DND-41 (cell line): ENCODE measurements around the gene PYGL.

Source experiments
- CTCF ChIP-seq: IDR thresholded peaks from 2 replicates; pipeline ENCODE4 v1.5.1; 2012; ENCODE audit warnings: borderline replicate concordance, low read length, moderate library complexity, mild to moderate bottlenecking; ENCODE audit not compliant: poor library complexity, severe bottlenecking; ENCODE audit errors: extremely low read depth
- EZH2 ChIP-seq: IDR thresholded peaks from 3 replicates; pipeline ENCODE4 v1.6.1; 2012; ENCODE audit warnings: borderline replicate concordance, low read depth, mild to moderate bottlenecking, moderate library complexity, low read length, inconsistent platforms; ENCODE audit not compliant: severe bottlenecking

GRCh38 chr14:50943943-50944646, at the start of gene PYGL:
- TF ChIP-seq CTCF (no peak), EZH2 (no peak)
